Glomerular visceral epithelial cell (primary cell): ENCODE measurements around the gene ESPNL.

ENCODE experiments used
- DNase-seq: peaks from one replicate; pipeline ENCODE4 v3.0.0-alpha.2; 2016; ENCODE audit errors: extremely low spot score

ESPNL gene

GRCh38 chr2:238079874-238080327 is 20.2 kb upstream of the ESPNL start:
- DNase-seq: no peak

GRCh38 chr2:238080518-238080917 is 19.6 kb upstream of the ESPNL start:
- DNase-seq: no peak

- no peak for DNase-seq
These were observed 19.0 kb upstream of the ESPNL start for GRCh38 chr2:238081150-238081549.

- no peak for DNase-seq
These were observed 18.6 kb upstream of the ESPNL start for GRCh38 chr2:238081561-238081960.

GRCh38 chr2:238082151-238082550 is 18.0 kb upstream of the ESPNL start:
- DNase-seq: no peak

GRCh38 chr2:238082827-238083226 is 17.3 kb upstream of the ESPNL start:
- no peak for DNase-seq

GRCh38 chr2:238083919-238084318 is 16.2 kb upstream of the ESPNL start:
- no peak for DNase-seq

GRCh38 chr2:238084761-238085160 is 15.4 kb upstream of the ESPNL start:
- no peak for DNase-seq

- DNase-seq: no peak
These were observed 14.2 kb upstream of the ESPNL start for GRCh38 chr2:238085899-238086298.

GRCh38 chr2:238087211-238087610 is 12.9 kb upstream of the ESPNL start:
- no peak for DNase-seq

- no peak for DNase-seq
These were observed 9.3 kb upstream of the ESPNL start for GRCh38 chr2:238090887-238091286.

- DNase-seq: no peak
These were observed 8.6 kb upstream of the ESPNL start for GRCh38 chr2:238091436-238092060.

GRCh38 chr2:238092486-238093035 is 7.6 kb upstream of the ESPNL start:
- DNase-seq: no peak

- no peak for DNase-seq
These were observed 6.7 kb upstream of the ESPNL start for GRCh38 chr2:238093181-238094140.

GRCh38 chr2:238094438-238095022 is 5.6 kb upstream of the ESPNL start:
- DNase-seq: no peak

GRCh38 chr2:238095143-238095542 is 5.0 kb upstream of the ESPNL start:
- no peak for DNase-seq

GRCh38 chr2:238096311-238097011 is 3.7 kb upstream of the ESPNL start:
- DNase-seq: no peak

- no peak for DNase-seq
These were observed 2.7 kb upstream of the ESPNL start for GRCh38 chr2:238097201-238097987.

GRCh38 chr2:238097988-238098871 is 1.9 kb upstream of the ESPNL start:
- DNase-seq: peak; percentile 94
